Bronchial epithelial cell (primary cell): ENCODE data around the gene UNC80. TPM values are rescaled to one million over a fixed set of nuclear protein-coding genes. Genes with fewer than 3 reads are reported as not detected.

ENCODE experiments used
- DNase-seq: peaks from one replicate; pipeline ENCODE4 v3.0.0-alpha.2; 2010; ENCODE audit warnings: low read depth
- FAIRE-seq: peaks from 2 replicates; lab custom pipeline; 2011; peaks lifted over from hg19 to GRCh38; lab: Jason Lieb, UNC
- H3K27me3 ChIP-seq: 2 replicates; pipeline ENCODE4 v1.5.1; 2011; ENCODE audit warnings: low read length; ENCODE audit not compliant: control insufficient read depth, insufficient read depth
- H3K36me3 ChIP-seq: 2 replicates; pipeline ENCODE4 v1.5.1; 2011; ENCODE audit warnings: low read length; ENCODE audit not compliant: control insufficient read depth, insufficient read depth
- H3K4me3 ChIP-seq: 2 replicates; pipeline ENCODE4 v1.5.1; 2011; ENCODE audit warnings: mild to moderate bottlenecking, low read depth, low read length, control low read depth
- CTCF ChIP-seq: IDR thresholded peaks from 2 replicates; pipeline ENCODE4 v1.5.1; 2011; ENCODE audit warnings: mild to moderate bottlenecking, moderate library complexity, low read length, control low read depth, inconsistent platforms; ENCODE audit not compliant: insufficient read depth, severe bottlenecking
- total RNA-seq: library from RNA; depleted of rRNA; stranded (reverse); fragments of >200 nt; gene quantifications from 2 replicates; pipeline ENCODE4 v1.2.1, GENCODE V29; 2014

Gene UNC80
- total RNA-seq, 1 donor from 2014 or later = under 0.01 TPM

GRCh38 chr2:209900638-209901037 lies 129.0 kb downstream of the UNC80 start:
- DNase-seq (no peak), FAIRE-seq (no peak)
- Histone ChIP-seq H3K27me3 (no peaks in the 10 kb centered on the region), H3K4me3 (no peak overlapping the region), H3K36me3 (no peaks in the 10 kb centered on the region)
- TF ChIP-seq CTCF = no peak

- FAIRE-seq = no peak
- H3K36me3 ChIP-seq = no peaks in the 10 kb centered on the region
- no peak overlapping the region for H3K4me3 ChIP-seq
- H3K27me3 ChIP-seq = no peaks in the 10 kb centered on the region
- no peak for DNase-seq
- TF ChIP-seq CTCF = no peak
These were observed 129.5 kb downstream of the UNC80 start for GRCh38 chr2:209901172-209901571.

- Histone ChIP-seq H3K27me3 (no peaks in the 10 kb centered on the region), H3K36me3 (no peaks in the 10 kb centered on the region), H3K4me3 (no peak overlapping the region)
- FAIRE-seq (no peak), DNase-seq (no peak)
- TF ChIP-seq CTCF = no peak
These were observed 134.1 kb downstream of the UNC80 start for GRCh38 chr2:209905691-209906090.

GRCh38 chr2:209907746-209908145 lies 136.1 kb downstream of the UNC80 start:
- FAIRE-seq (no peak), DNase-seq (no peak)
- Histone ChIP-seq H3K27me3 (no peaks in the 10 kb centered on the region), H3K36me3 (no peaks in the 10 kb centered on the region), H3K4me3 (no peak overlapping the region)
- TF ChIP-seq CTCF = no peak

- H3K27me3 ChIP-seq = no peaks in the 10 kb centered on the region
- DNase-seq (no peak), FAIRE-seq (no peak)
- H3K36me3 ChIP-seq = no peaks in the 10 kb centered on the region
- TF ChIP-seq CTCF = no peak
- H3K4me3 ChIP-seq = no peak overlapping the region
These were observed 136.9 kb downstream of the UNC80 start for GRCh38 chr2:209908511-209908910.

GRCh38 chr2:209911486-209911885 lies 139.9 kb downstream of the UNC80 start:
- FAIRE-seq (no peak), DNase-seq (no peak)
- no peaks in the 10 kb centered on the region for H3K27me3 ChIP-seq
- H3K4me3 ChIP-seq = no peak overlapping the region
- TF ChIP-seq CTCF = no peak
- no peaks in the 10 kb centered on the region for H3K36me3 ChIP-seq
